Astrocyte (in vitro differentiated cells and primary cell): ENCODE data around the gene PPM1M. TPM values are rescaled to one million over a fixed set of nuclear protein-coding genes. Genes with fewer than 3 reads are reported as not detected.

Experiments
- DNase-seq: peaks from one replicate; pipeline ENCODE4 v3.0.0-alpha.2; 2010; ENCODE audit warnings: low read depth
- FAIRE-seq: peaks from 2 replicates; lab custom pipeline; 2011; peaks lifted over from hg19 to GRCh38; lab: Jason Lieb, UNC
- H2AFZ ChIP-seq: 2 replicates; pipeline ENCODE4 v1.6.0; 2012; ENCODE audit warnings: low read depth, low read length, inconsistent platforms
- H3K27ac ChIP-seq: 2 replicates; pipeline ENCODE4 v1.5.1; 2011; ENCODE audit warnings: low read depth, low read length, inconsistent platforms
- H3K27me3 ChIP-seq: 2 replicates; pipeline ENCODE4 v1.6.0; 2011; ENCODE audit warnings: low read length, inconsistent platforms; ENCODE audit not compliant: insufficient read depth
- H3K36me3 ChIP-seq: 2 replicates; pipeline ENCODE4 v1.5.1; 2011; ENCODE audit warnings: low read length, inconsistent platforms; ENCODE audit not compliant: insufficient read depth
- H3K4me1 ChIP-seq: 2 replicates; pipeline ENCODE4 v1.5.1; 2011; ENCODE audit warnings: low read length, inconsistent platforms; ENCODE audit not compliant: insufficient read depth
- H3K4me2 ChIP-seq: 2 replicates; pipeline ENCODE4 v1.6.0; 2012; ENCODE audit warnings: low read length, inconsistent platforms
- H3K4me3 ChIP-seq: 2 replicates; pipeline ENCODE4 v1.5.1; 2011; ENCODE audit warnings: low read depth, mild to moderate bottlenecking, low read length, inconsistent platforms; ENCODE audit not compliant: insufficient read depth
- H3K79me2 ChIP-seq: 2 replicates; pipeline ENCODE4 v1.6.0; 2012; ENCODE audit warnings: mild to moderate bottlenecking, low read length, inconsistent platforms; ENCODE audit not compliant: insufficient read depth
- H3K9ac ChIP-seq: 2 replicates; pipeline ENCODE4 v1.6.0; 2012; ENCODE audit warnings: mild to moderate bottlenecking, low read length, inconsistent platforms
- H3K9me3 ChIP-seq: 2 replicates; pipeline ENCODE4 v1.5.1; 2012; ENCODE audit warnings: low read depth, mild to moderate bottlenecking, low read length, inconsistent platforms; ENCODE audit not compliant: insufficient read depth
- H4K20me1 ChIP-seq: 2 replicates; pipeline ENCODE4 v1.6.0; 2012; ENCODE audit warnings: low read length, inconsistent platforms; ENCODE audit not compliant: insufficient read depth
- H3K27ac Mint-ChIP-seq: one replicate; pipeline ENCODE4 v1.8.0; 2021; ENCODE audit warnings: mild to moderate bottlenecking, mixed read lengths; ENCODE audit not compliant: unreplicated experiment
- H3K27me3 Mint-ChIP-seq: one replicate; pipeline ENCODE4 v1.8.0; 2021; ENCODE audit warnings: low read depth, mixed read lengths; ENCODE audit not compliant: unreplicated experiment
- H3K36me3 Mint-ChIP-seq: one replicate; pipeline ENCODE4 v1.8.0; 2021; ENCODE audit warnings: low read depth, mixed read lengths; ENCODE audit not compliant: unreplicated experiment
- H3K4me1 Mint-ChIP-seq: one replicate; pipeline ENCODE4 v1.8.0; 2021; ENCODE audit warnings: low read depth, mixed read lengths; ENCODE audit not compliant: unreplicated experiment
- H3K4me3 Mint-ChIP-seq: one replicate; pipeline ENCODE4 v1.8.0; 2021; ENCODE audit warnings: mild to moderate bottlenecking, moderate library complexity, mixed read lengths; ENCODE audit not compliant: unreplicated experiment
- H3K9me3 Mint-ChIP-seq: one replicate; pipeline ENCODE4 v1.8.0; 2021; ENCODE audit warnings: mild to moderate bottlenecking, mixed read lengths; ENCODE audit not compliant: unreplicated experiment
- CTCF ChIP-seq: IDR thresholded peaks from 2 replicates; pipeline ENCODE4 v1.5.1; 2011; ENCODE audit warnings: low read depth, mild to moderate bottlenecking, inconsistent platforms, low read length, moderate library complexity; ENCODE audit not compliant: insufficient read depth
- EZH2 ChIP-seq: IDR thresholded peaks from 2 replicates; pipeline ENCODE4 v1.6.1; 2012; ENCODE audit warnings: mild to moderate bottlenecking, low read length, inconsistent platforms; ENCODE audit not compliant: insufficient read depth
- total RNA-seq: library from RNA; stranded (reverse); gene quantifications from 2 replicates; pipeline ENCODE4 v1.2.1, GENCODE V29; 2021

Gene PPM1M
- total RNA-seq, 1 donor from 2014 or later: 9.1 TPM

GRCh38 chr3:52221563-52222318 lies 23.8 kb upstream of the PPM1M start:
- Mint-ChIP-seq H3K4me1 (peaks cover 8% of the 10 kb centered on the region), H3K4me3 (peak overlapping the region; percentile 34), H3K27me3 (peaks cover 9% of the 10 kb centered on the region), H3K9me3 (peaks cover 5% of the 10 kb centered on the region), H3K27ac (no peak overlapping the region), H3K36me3 (peaks cover 9% of the 10 kb centered on the region)
- Histone ChIP-seq H3K79me2 (no peaks in the 10 kb centered on the region), H2AFZ (no peak overlapping the region), H3K4me2 (no peak overlapping the region), H4K20me1 (peaks cover 1% of the 10 kb centered on the region), H3K4me3 (no peak overlapping the region), H3K9me3 (no peaks in the 10 kb centered on the region), H3K27me3 (no peaks in the 10 kb centered on the region), H3K9ac (no peak overlapping the region), H3K27ac (no peak overlapping the region), H3K36me3 (no peaks in the 10 kb centered on the region), H3K4me1 (peaks cover 17% of the 10 kb centered on the region)
- FAIRE-seq: no peak
- DNase-seq: no peak
- TF ChIP-seq CTCF (no peak), EZH2 (no peak)

- no peak for TF ChIP-seq CTCF
- no peak for TF ChIP-seq EZH2
- DNase-seq: no peak
- H3K4me3 Mint-ChIP-seq: no peak overlapping the region
- H4K20me1 ChIP-seq: peaks cover 2% of the 10 kb centered on the region
- no peak overlapping the region for H3K4me2 ChIP-seq
- H3K27me3 ChIP-seq: no peaks in the 10 kb centered on the region
- H3K27ac Mint-ChIP-seq: peak overlapping the region; percentile 34
- H3K27me3 Mint-ChIP-seq: peaks cover 9% of the 10 kb centered on the region
- H3K79me2 ChIP-seq: no peaks in the 10 kb centered on the region
- no peak for FAIRE-seq
- peaks cover 7% of the 10 kb centered on the region for H3K36me3 Mint-ChIP-seq
- H3K27ac ChIP-seq: no peak overlapping the region
- H3K4me1 ChIP-seq: peaks cover 9% of the 10 kb centered on the region
- H3K4me1 Mint-ChIP-seq: no peaks in the 10 kb centered on the region
- H3K4me3 ChIP-seq: no peak overlapping the region
- H3K9ac ChIP-seq: no peak overlapping the region
- peaks cover 6% of the 10 kb centered on the region for H3K9me3 Mint-ChIP-seq
- H3K9me3 ChIP-seq: no peaks in the 10 kb centered on the region
- H2AFZ ChIP-seq: no peak overlapping the region
- H3K36me3 ChIP-seq: no peaks in the 10 kb centered on the region
Measured at GRCh38 chr3:52222319-52223221, 23.0 kb upstream of the PPM1M start.
